ENCODE data around the gene ERBB3. TPM values are rescaled to one million over a fixed set of nuclear protein-coding genes. Genes with fewer than 3 reads are reported as not detected.
"Not testable (repeated sequence)": the region's sequence is repeated elsewhere in the genome, so short reads cannot be mapped to it uniquely, and the experiment has no call there.

Gene ERBB3
- polyA plus RNA-seq, 1 experiment, result 6.0 TPM

GRCh38 chr12:56038022-56038655 lies 41.8 kb upstream of the ERBB3 start:
- Histone ChIP-seq H3K4me3 (ENCODE audit: low read depth, low read length) (no peak overlapping the region), H3K27me3 (ENCODE audit: control insufficient read depth, insufficient read depth, low read length) (no peaks in the 10 kb centered on the region), H3K36me3 (ENCODE audit: control insufficient read depth, insufficient read depth, low read length) (peaks cover 2% of the 10 kb centered on the region)
- CTCF ChIA-PET, result interaction anchor here (2.2 to 3.4 kb wide), 2 partner anchors 9 to 42 kb away, joined by 9 to 27 read pairs; partner anchors contain the start of gene SUOX
- TF ChIP-seq, protein P1, sequence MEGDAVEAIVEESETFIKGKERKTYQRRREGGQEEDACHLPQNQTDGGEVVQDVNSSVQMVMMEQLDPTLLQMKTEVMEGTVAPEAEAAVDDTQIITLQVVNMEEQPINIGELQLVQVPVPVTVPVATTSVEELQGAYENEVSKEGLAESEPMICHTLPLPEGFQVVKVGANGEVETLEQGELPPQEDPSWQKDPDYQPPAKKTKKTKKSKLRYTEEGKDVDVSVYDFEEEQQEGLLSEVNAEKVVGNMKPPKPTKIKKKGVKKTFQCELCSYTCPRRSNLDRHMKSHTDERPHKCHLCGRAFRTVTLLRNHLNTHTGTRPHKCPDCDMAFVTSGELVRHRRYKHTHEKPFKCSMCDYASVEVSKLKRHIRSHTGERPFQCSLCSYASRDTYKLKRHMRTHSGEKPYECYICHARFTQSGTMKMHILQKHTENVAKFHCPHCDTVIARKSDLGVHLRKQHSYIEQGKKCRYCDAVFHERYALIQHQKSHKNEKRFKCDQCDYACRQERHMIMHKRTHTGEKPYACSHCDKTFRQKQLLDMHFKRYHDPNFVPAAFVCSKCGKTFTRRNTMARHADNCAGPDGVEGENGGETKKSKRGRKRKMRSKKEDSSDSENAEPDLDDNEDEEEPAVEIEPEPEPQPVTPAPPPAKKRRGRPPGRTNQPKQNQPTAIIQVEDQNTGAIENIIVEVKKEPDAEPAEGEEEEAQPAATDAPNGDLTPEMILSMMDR (IDR thresholded peaks at IDR 0.05; ENCODE audit: insufficient read depth, low read depth, low read length), result no peak
- no peak for DNase-seq (ENCODE audit: low read depth)
- POLR2A ChIA-PET, result no interaction called here

DNA sequence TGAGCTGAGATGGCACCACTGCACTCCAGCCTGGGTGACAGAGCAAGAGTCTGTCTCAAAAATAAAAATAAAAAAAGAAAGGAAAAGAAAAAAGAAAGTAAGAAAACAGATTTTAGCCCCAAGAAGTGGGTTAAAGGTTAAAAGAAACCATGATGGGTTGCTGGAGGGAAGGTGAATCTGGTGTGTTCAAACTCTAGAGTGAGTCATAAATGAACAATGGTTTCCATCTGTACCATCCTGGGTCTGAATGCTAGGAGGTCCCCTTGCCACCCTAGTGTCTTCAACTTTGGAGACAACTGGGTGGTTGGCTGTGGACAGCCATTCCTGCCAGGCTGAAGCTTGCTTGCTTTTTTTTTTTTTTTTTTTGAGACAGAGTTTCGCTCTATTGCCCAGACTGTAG lies 39.8 kb upstream of the ERBB3 start:
- DNase-seq (ENCODE audit: low read depth), result no peak
- POLR2A ChIA-PET, result no interaction called here
- no peak overlapping the region for H3K4me3 ChIP-seq (ENCODE audit: low read depth, low read length)
- TF ChIP-seq, protein P1 (IDR thresholded peaks at IDR 0.05; ENCODE audit: insufficient read depth, low read depth, low read length), result no peak
- peaks cover 8% of the 10 kb centered on the region for H3K36me3 ChIP-seq (ENCODE audit: control insufficient read depth, insufficient read depth, low read length)
- H3K27me3 ChIP-seq (ENCODE audit: control insufficient read depth, insufficient read depth, low read length), result no peaks in the 10 kb centered on the region
- CTCF ChIA-PET, result interaction anchor here (1.0 to 3.4 kb wide), 5 partner anchors 11 to 303 kb away, joined by 3 to 27 read pairs (median 8); partner anchors contain the start of gene SUOX

DNA sequence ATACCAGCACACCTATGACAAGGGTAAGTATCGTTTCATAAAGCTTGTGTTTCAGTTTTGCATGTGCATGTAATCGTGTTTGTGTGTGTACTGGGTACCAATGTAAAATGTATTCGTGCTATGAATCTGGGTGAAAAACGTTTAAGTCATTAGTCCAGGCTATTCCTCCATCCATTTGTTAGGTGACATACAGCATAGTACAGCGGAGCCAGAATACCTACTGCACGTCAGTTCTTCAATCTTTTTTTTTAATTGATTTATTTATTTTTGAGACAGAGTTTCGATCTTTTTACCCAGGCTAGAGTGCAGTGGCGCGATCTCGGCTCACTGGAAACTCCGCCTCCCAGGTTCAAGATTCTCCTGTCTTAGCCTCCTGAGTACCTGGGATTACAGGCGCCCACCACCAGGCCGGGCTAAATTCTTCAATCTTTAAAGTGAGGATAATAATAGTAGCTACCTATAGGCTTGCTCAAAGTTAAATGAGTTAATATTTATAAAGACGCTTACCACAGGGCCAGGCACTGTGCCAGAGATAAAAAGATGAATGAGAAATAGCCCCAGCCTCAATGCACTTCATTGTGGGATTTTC lies 38.9 kb upstream of the ERBB3 start:
- TF ChIP-seq, protein P1 (IDR thresholded peaks at IDR 0.05; ENCODE audit: insufficient read depth, low read depth, low read length), result no peak
- peaks cover 6% of the 10 kb centered on the region for H3K36me3 ChIP-seq (ENCODE audit: control insufficient read depth, insufficient read depth, low read length)
- no peak for DNase-seq (ENCODE audit: low read depth)
- H3K4me3 ChIP-seq (ENCODE audit: low read depth, low read length), result peak overlapping the region; percentile 81
- POLR2A ChIA-PET, result no interaction called here
- CTCF ChIA-PET, result interaction anchor here (1.0 to 3.4 kb wide), 5 partner anchors 12 to 303 kb away, joined by 3 to 27 read pairs (median 8); partner anchors contain the start of gene SUOX
- no peaks in the 10 kb centered on the region for H3K27me3 ChIP-seq (ENCODE audit: control insufficient read depth, insufficient read depth, low read length)

DNA sequence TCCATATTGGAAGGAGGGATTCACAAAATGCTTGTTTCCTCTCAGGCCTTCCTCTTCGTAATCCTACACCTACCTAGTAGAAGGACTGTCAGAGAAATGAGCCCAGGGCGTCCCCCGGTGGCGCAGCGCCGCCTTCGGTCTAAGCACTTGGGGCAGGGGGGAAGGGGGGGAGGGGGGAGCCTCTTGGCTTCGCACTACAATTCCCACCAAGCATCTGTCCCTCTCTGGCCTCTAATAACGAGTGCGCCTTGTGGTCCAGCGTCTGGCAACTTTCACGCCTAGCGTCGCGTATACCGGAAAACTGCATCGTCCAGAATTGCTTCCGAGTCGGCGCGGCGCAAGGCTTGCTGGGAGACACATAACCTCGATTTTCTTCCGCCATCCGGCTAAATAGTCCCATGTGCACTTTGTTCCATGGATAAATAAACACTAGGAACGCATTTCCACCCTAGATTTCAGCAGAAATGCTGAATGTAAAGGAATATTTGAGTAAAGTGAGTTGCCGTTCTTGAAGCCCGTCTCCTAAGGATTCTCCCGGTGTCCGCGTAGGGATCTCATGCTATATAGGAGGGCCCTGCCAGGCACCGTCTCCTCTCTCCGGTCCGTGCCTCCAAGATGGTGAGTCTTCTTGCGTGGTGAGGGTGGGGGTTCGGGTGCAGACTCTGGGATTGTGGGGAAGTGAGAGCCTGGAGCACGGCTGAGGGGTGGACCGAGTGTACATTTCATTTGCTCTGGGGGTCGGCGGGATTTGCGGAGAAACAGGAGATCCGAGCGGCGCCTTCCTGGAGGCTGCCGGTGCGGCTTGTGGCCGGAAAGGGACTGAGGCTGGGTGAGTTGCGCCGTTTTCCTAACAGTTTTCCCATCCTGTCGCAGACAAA lies 38.2 kb upstream of the ERBB3 start, which contains the start of gene RPS26:
Gene RPS26, plus strand, starts transcription at position 367 of the 878 bp plus-strand sequence. Its CDS starts 249 bp downstream, at position 616.
- peaks cover 6% of the 10 kb centered on the region for H3K36me3 ChIP-seq (ENCODE audit: control insufficient read depth, insufficient read depth, low read length)
- TF ChIP-seq, protein P1 (IDR thresholded peaks at IDR 0.05; ENCODE audit: insufficient read depth, low read depth, low read length), result peak; percentile 58
- POLR2A ChIA-PET, result no interaction called here
- CTCF ChIA-PET, result interaction anchor here (2.0 to 3.4 kb wide), 2 partner anchors 13 to 46 kb away, joined by 9 to 27 read pairs; no protein-coding TSS in a partner anchor
- peak within 1 kb of the TSS; percentile 81 for H3K4me3 ChIP-seq (ENCODE audit: low read depth, low read length)
- peak; percentile 95 for DNase-seq (ENCODE audit: low read depth)
- H3K27me3 ChIP-seq (ENCODE audit: control insufficient read depth, insufficient read depth, low read length), result no peaks in the 10 kb centered on the region

DNA sequence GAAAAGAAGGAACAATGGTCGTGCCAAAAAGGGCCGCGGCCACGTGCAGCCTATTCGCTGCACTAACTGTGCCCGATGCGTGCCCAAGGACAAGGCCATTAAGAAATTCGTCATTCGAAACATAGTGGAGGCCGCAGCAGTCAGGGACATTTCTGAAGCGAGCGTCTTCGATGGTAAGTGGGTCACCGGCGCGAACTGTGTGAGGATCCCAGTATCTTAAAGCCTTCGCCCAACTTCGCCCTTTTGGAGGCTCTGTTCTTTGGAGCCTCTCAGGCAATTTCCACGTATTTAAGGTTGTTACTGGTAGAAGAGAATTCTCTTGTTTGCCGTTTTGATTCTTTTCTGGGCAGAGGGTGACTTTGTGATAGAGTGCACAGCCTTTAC lies 37.5 kb upstream of the ERBB3 start:
- CTCF ChIA-PET; POLR2A ChIA-PET; DNase-seq (ENCODE audit: low read depth): not testable (repeated sequence)

More for the DNA sequence above, 37.5 kb upstream of the ERBB3 start:
- H3K4me3 ChIP-seq (ENCODE audit: low read depth, low read length), result peak overlapping the region; percentile 81
- H3K27me3 ChIP-seq (ENCODE audit: control insufficient read depth, insufficient read depth, low read length); H3K36me3 ChIP-seq (ENCODE audit: control insufficient read depth, insufficient read depth, low read length): not testable (repeated sequence)

Data from BJ (cell line).